ENCODE data around the gene ACOT6. TPM values are rescaled to one million over a fixed set of nuclear protein-coding genes. Genes with fewer than 3 reads are reported as not detected.
"Not testable (repeated sequence)": the region's sequence is repeated elsewhere in the genome, so short reads cannot be mapped to it uniquely, and the experiment has no call there.

ACOT6 gene
- not detected in 2 replicates for total RNA-seq (2014; rRNA removed; shearing (Covaris generic); ENCODE audit: low replicate concordance)

GRCh38 chr14:73612339-73613045 is at the start of gene ACOT6:
Gene ACOT6, plus strand, starts transcription at chr14:73612517. Its CDS starts 55 bp downstream, at chr14:73612572.
- peak; percentile 76 for DNase-seq (ENCODE audit: low read depth)
- in situ Hi-C loops (cut with HindIII; ENCODE audit: low pct_unique_long_range_greater_than_20kb, low sequenced_read_pairs): no loop called here

- DNase-seq (ENCODE audit: low read depth); in situ Hi-C loops (cut with HindIII; ENCODE audit: low pct_unique_long_range_greater_than_20kb, low sequenced_read_pairs): not testable (repeated sequence)
These were observed 49.6 kb upstream of the ACOT6 start for GRCh38 chr14:73562696-73563095.

DNA sequence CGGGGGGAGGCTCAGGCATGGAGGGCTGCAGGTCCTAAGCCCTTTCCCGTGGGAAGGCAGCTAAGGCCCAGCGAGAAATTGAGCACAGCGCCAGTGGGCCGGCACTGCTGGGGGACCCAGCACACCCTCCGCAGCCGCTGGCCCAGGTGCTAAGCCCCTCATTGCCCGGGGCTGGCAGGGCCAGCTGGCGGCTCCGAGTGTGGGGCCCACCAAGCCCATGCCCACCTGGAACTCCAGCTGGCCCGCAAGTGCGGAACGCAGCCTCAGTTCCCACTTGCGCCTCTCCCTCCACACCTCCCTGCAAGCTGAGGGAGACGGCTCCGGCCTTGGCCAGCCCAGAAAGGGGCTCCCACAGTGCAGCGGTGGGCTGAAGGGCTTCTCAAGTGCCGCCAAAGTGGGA is 45.9 kb upstream of the ACOT6 start:
- DNase-seq (ENCODE audit: low read depth); in situ Hi-C loops (cut with HindIII; ENCODE audit: low pct_unique_long_range_greater_than_20kb, low sequenced_read_pairs): not testable (repeated sequence)

DNA sequence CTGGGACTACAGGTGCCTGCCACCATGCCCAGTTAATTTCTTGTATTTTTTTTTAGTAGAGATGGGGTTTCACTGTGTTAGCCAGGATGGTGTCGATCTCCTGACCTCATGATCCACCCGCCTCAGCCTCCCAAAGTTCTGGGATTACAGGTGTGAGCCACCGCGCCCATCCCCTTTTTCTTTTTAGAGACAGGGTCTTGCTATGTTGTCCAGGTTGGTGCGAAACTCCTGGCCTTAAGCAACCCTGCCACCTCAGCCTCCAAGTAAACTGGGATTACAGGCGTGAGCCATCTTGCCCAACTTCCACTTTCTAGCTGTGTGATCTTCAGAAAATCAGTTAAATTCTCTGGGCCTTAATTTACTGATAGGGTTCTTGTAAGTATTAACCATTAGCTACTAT is 45.4 kb upstream of the ACOT6 start:
- in situ Hi-C loops (cut with HindIII; ENCODE audit: low pct_unique_long_range_greater_than_20kb, low sequenced_read_pairs); DNase-seq (ENCODE audit: low read depth): not testable (repeated sequence)

- DNase-seq (ENCODE audit: low read depth): no peak
- in situ Hi-C loops (cut with HindIII; ENCODE audit: low pct_unique_long_range_greater_than_20kb, low sequenced_read_pairs): no loop called here
These were observed 45.0 kb upstream of the ACOT6 start for GRCh38 chr14:73567358-73567757.

DNA sequence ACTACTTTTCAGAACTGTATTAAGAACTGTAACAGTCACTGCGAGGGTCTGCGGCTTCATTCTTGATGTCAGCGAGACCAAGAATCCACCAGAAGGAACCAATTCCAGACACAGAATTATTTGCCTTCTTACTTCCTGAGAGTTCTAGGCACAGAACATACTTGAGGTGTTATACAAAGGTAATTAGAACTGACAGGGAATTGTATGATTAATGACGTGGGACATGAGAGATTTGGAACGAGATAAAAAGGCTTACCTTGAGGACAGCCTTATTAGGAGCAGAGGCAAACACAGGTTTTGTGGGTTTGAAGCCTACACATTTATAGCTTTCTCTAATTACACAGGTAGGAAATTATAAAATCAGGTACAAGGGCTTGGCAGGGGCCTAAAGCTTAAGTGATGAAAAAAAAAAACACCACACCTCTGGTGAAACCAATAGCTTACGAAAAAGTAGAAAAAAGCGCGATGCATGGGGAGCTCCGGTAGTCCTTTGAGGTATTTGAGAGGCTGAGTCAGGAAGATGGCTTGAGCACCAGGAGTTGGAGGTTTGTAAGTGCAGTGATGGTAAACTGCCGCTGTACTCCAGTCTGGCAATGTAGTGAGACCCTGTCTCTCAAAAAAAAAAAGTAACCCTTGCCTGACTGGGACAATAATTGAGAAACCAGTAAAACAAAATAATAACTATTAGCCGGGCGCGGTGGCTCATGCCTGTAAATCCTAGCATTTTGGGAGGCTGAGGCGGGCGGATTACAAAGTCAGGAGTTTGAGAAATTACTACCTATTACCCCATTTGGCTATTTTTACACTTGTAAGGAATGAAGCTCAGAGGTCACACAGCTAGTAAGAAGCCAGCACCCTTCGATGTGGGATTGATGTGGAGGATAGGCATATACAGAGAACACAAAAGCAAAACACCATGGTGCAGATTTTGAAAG is 44.1 kb upstream of the ACOT6 start:
- DNase-seq (ENCODE audit: low read depth): no peak
- in situ Hi-C loops (cut with HindIII; ENCODE audit: low pct_unique_long_range_greater_than_20kb, low sequenced_read_pairs): no loop called here

- in situ Hi-C loops (cut with HindIII; ENCODE audit: low pct_unique_long_range_greater_than_20kb, low sequenced_read_pairs); DNase-seq (ENCODE audit: low read depth): not testable (repeated sequence)
These were observed 43.5 kb upstream of the ACOT6 start for GRCh38 chr14:73568886-73569184.

- DNase-seq (ENCODE audit: low read depth): peak; percentile 79
- in situ Hi-C loops (cut with HindIII; ENCODE audit: low pct_unique_long_range_greater_than_20kb, low sequenced_read_pairs): not testable (repeated sequence)
These were observed 42.9 kb upstream of the ACOT6 start, which contains the start of gene ACOT2 for GRCh38 chr14:73569185-73569958. Gene ACOT2, plus strand, starts transcription at chr14:73569213. Its CDS starts 28 bp downstream, at chr14:73569241.

GRCh38 chr14:73570913-73571312 is 41.4 kb upstream of the ACOT6 start:
- in situ Hi-C loops (cut with HindIII; ENCODE audit: low pct_unique_long_range_greater_than_20kb, low sequenced_read_pairs): not testable (repeated sequence)
- peak; percentile 43 for DNase-seq (ENCODE audit: low read depth)

DNA sequence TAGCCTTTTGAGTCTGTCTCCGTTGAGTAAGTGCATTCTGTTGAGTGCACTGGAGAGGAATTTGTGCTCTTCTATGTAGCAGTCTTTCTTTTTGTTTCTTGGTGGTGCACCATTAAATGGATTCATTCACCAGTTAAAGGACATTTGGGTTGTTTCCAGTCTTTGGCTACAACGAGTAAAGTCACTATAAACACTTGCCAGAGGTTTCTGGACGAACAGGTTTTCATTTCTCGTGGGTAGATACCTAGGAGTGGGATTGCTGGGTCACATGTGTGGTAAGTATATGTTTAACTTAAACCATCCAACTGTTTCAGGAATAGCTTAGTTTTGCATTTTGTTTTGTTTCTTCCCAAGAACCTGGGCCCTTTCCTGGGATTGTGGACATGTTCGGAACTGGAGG is 39.3 kb upstream of the ACOT6 start:
- DNase-seq (ENCODE audit: low read depth); in situ Hi-C loops (cut with HindIII; ENCODE audit: low pct_unique_long_range_greater_than_20kb, low sequenced_read_pairs): not testable (repeated sequence)

- in situ Hi-C loops (cut with HindIII; ENCODE audit: low pct_unique_long_range_greater_than_20kb, low sequenced_read_pairs); DNase-seq (ENCODE audit: low read depth): not testable (repeated sequence)
These were observed 38.6 kb upstream of the ACOT6 start for GRCh38 chr14:73573740-73574139.

GRCh38 chr14:73574251-73574650 is 38.1 kb upstream of the ACOT6 start:
- DNase-seq (ENCODE audit: low read depth); in situ Hi-C loops (cut with HindIII; ENCODE audit: low pct_unique_long_range_greater_than_20kb, low sequenced_read_pairs): not testable (repeated sequence)

DNA sequence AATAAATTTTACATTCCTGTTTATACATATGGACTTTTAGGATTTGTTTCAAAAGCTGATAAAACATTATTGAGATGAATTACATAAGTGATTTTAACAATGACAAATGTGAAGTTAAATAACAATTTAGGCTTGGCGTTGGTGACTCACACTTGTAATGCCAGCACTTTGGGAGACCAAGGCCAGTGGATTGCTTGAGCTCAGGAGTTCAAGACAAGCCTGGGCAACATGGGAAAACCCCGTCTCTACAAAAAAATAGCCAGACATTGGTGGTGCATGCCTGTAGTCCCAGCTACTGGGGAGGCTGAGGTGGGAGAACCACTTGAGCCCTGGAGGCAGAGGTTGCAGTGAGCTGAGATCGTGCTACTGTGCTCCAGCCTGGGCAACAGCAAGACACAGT is 35.9 kb upstream of the ACOT6 start:
- in situ Hi-C loops (cut with HindIII; ENCODE audit: low pct_unique_long_range_greater_than_20kb, low sequenced_read_pairs): no loop called here
- DNase-seq (ENCODE audit: low read depth): no peak

- in situ Hi-C loops (cut with HindIII; ENCODE audit: low pct_unique_long_range_greater_than_20kb, low sequenced_read_pairs): not testable (repeated sequence)
These were observed 35.1 kb upstream of the ACOT6 start for GRCh38 chr14:73577214-73577613.

DNA sequence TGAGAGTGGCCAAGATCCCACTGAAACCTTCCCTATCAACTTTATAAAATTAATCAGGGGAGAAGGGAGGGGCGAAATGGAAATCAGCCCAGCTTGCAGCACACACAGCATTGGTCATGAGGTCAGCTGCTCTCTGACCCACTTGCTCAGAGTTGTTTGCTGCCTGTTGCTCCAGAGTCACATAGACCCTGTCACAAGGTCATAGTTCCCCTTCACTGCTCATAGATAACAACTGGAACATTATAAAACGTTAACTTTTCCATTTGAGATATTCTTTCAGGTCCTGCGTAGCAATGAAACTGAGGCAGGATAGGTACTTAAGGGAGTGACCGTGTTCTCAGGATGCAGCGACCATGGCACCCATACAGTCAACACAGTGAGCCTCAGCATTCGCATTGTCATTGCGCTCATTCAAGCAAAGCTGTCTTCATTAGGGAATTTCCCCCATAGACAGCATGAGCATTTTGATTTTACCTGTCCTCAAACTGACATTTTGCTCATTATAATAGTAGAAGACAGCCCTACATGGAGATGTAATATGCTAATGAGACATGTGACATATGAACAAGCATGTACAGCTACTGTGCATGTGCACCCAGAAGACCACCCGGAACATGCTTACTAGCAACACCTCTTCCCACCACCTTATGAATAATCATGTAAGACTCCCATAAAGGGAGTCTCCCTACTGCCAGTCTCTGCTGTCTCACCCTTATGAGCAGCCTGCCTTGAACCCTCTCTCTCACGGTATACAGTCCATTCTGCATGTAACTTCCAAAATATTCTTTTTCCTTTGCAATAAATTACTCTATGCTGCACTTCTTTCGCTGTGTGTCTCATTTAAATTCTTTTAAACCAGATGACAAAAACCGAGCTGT is 30.0 kb upstream of the ACOT6 start:
- DNase-seq (ENCODE audit: low read depth): peak; percentile 69

More at GRCh38 chr14:73577214-73577613, 35.1 kb upstream of the ACOT6 start:
- DNase-seq (ENCODE audit: low read depth): not testable (repeated sequence)

GRCh38 chr14:73588695-73589094 is 23.6 kb upstream of the ACOT6 start:
- DNase-seq (ENCODE audit: low read depth): no peak
- in situ Hi-C loops (cut with HindIII; ENCODE audit: low pct_unique_long_range_greater_than_20kb, low sequenced_read_pairs): no loop called here

More for the DNA sequence above, 30.0 kb upstream of the ACOT6 start:
- in situ Hi-C loops (cut with HindIII; ENCODE audit: low pct_unique_long_range_greater_than_20kb, low sequenced_read_pairs): not testable (repeated sequence)

DNA sequence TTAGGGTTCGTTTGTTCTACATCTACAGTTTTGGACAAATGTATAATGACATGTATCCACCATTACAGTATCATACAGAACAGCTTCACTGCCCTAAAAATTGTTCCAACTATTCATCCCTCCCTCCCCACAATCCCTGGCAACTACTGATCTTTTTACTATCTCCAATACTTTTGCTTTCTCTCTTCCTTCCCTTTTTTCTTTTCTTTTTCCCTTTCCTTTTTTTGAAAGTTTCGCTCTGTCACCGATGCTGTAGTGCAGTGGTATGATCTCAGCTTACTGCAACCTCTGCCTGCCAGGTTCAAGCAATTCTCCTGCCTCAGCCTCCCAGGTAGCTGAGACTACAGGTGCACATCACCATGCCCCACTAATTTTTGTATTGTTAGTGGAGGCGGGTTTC is 23.2 kb upstream of the ACOT6 start:
- in situ Hi-C loops (cut with HindIII; ENCODE audit: low pct_unique_long_range_greater_than_20kb, low sequenced_read_pairs): no loop called here

DNA sequence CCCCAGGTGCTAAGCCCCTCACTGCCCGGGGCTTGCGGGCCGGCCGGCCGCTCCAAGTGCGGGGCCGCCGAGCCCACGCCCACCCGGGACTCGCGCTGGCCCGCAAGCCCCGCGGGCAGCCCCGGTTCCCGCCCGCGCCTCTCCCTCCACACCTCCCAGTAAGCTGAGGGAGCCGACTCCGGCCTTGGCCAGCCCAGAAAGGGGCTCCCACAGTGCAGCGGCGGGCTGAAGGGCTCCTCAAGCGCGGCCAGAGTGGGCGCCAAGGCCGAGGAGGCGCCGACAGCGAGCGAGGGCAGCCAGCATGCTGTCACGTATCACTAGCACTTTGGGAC is 21.7 kb upstream of the ACOT6 start:
- in situ Hi-C loops (cut with HindIII; ENCODE audit: low pct_unique_long_range_greater_than_20kb, low sequenced_read_pairs); DNase-seq (ENCODE audit: low read depth): not testable (repeated sequence)

More for the DNA sequence above, 23.2 kb upstream of the ACOT6 start:
- DNase-seq (ENCODE audit: low read depth): no peak
